Measurements from ENCODE around the gene SALL4.

Gene SALL4

DNA sequence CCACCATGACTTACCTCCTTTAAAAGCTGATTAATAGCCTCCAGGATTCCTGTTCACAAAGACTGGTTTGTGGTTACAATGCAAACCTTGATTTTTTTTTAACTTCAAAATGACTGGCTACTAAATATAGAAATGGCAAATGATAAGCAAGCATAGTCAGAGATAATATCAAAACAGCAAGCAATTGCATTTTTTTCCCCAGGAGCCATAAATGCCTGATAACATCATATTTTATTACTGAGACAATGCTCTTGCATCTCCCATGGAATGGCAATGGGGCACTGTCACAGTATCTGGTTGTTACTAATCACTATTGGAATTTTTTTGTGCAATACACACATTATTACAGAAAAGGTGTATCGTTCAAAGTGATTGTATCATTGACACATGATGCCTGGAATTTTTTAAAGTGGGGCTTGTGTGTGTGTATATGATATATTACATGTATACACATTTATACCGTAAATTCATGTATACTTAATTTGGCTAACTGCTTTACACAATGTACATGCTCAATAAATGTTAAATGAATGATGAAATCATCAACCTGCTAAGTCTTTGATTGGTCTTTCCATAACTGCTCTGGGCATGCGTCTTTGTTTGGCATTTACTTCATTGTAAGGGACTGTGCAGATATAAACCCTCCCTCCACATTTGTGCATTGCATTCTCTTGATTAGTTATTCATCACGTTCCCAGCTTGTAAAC lies 980 bp upstream of the SALL4 start:
- H3K36me3 ChIP-seq (ENCODE audit: control insufficient read depth in 2 of 2, insufficient read depth in 2 of 2, low read length in 2 of 2) = no peaks in the 10 kb centered on the region
- H3K9me3 ChIP-seq (ENCODE audit: control insufficient read depth in 2 of 2, low read length in 2 of 2) = no peaks in the 10 kb centered on the region
- peaks cover 8 to 11% of the 10 kb centered on the region in 2 donors for H3K4me1 ChIP-seq (ENCODE audit: control insufficient read depth in 2 of 2, insufficient read depth in 2 of 2, low read length in 2 of 2)
- no peak overlapping the region for H3K27ac ChIP-seq (ENCODE audit: low read depth in 2 of 2, low read length in 2 of 2)
- peaks cover 19 to 33% of the 10 kb centered on the region in 2 donors for H3K27me3 ChIP-seq (ENCODE audit: control insufficient read depth in 2 of 2, insufficient read depth in 2 of 2, low read length in 2 of 2)
- H3K4me3 ChIP-seq (ENCODE audit: low read length in 2 of 2) = no peak overlapping the region
- H3K9ac ChIP-seq (ENCODE audit: low read depth in 1 of 2, low read length in 2 of 2) = no peak overlapping the region

- no peaks in the 10 kb centered on the region for H3K9me3 ChIP-seq (ENCODE audit: control insufficient read depth in 2 of 2, low read length in 2 of 2)
- H3K27ac ChIP-seq (ENCODE audit: low read depth in 2 of 2, low read length in 2 of 2) = no peak overlapping the region
- no peak overlapping the region for H3K9ac ChIP-seq (ENCODE audit: low read depth in 1 of 2, low read length in 2 of 2)
- H3K36me3 ChIP-seq (ENCODE audit: control insufficient read depth in 2 of 2, insufficient read depth in 2 of 2, low read length in 2 of 2) = no peaks in the 10 kb centered on the region
- H3K4me3 ChIP-seq (ENCODE audit: low read length in 2 of 2) = no peak overlapping the region
- H3K27me3 ChIP-seq (ENCODE audit: control insufficient read depth in 2 of 2, insufficient read depth in 2 of 2, low read length in 2 of 2) = peaks cover 19 to 33% of the 10 kb centered on the region in 2 donors
- H3K4me1 ChIP-seq (ENCODE audit: control insufficient read depth in 2 of 2, insufficient read depth in 2 of 2, low read length in 2 of 2) = peaks cover 8 to 11% of the 10 kb centered on the region in 2 donors
These were observed 548 bp downstream of the SALL4 start for GRCh38 chr20:51801823-51802123.

DNA sequence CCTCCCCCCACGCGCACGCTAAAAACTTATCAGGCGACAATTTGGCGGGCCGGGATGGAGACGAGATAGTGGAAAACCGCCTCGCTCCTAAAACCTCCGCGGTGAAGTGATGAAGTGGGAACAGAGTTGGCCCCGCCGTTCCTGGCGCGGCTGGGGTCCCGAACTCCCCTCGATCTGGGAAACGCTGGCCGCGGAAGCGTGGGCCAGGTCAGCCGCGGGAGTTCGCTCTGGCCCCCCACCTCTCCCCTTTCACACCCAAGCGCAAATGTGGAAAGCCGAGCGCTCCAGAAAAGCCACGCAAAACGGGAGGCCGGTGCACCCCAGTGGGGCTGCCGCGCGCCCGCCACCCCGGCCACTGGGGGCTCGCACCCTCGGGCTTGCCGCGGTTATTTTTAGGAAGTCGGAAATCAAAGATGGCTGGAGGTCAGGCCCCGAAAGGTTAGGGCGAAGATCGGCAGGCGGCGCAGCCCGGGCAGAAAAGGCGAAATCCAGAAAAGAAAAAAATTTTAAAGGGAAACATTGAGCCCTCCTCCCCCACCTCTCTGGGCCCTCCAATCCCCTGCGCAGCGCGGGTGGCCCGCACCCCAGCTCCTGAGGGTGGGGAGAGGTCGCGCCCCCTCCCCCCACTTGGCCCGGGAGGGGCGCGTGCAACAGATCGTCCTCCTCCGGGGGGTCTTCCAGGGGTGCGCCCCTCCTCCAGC lies 1.0 kb downstream of the SALL4 start:
- Histone ChIP-seq H3K36me3 (ENCODE audit: control insufficient read depth in 2 of 2, insufficient read depth in 2 of 2, low read length in 2 of 2) (no peaks in the 10 kb centered on the region), H3K9ac (ENCODE audit: low read depth in 1 of 2, low read length in 2 of 2) (peak overlapping the region in 1 of 2 donors; percentile 33), H3K9me3 (ENCODE audit: control insufficient read depth in 2 of 2, low read length in 2 of 2) (no peaks in the 10 kb centered on the region), H3K27ac (ENCODE audit: low read depth in 2 of 2, low read length in 2 of 2) (no peak overlapping the region), H3K27me3 (ENCODE audit: control insufficient read depth in 2 of 2, insufficient read depth in 2 of 2, low read length in 2 of 2) (peaks cover 19 to 33% of the 10 kb centered on the region in 2 donors), H3K4me3 (ENCODE audit: low read length in 2 of 2) (peak overlapping the region; percentile 48 to 53), H3K4me1 (ENCODE audit: control insufficient read depth in 2 of 2, insufficient read depth in 2 of 2, low read length in 2 of 2) (peaks cover 8 to 11% of the 10 kb centered on the region in 2 donors)

DNA sequence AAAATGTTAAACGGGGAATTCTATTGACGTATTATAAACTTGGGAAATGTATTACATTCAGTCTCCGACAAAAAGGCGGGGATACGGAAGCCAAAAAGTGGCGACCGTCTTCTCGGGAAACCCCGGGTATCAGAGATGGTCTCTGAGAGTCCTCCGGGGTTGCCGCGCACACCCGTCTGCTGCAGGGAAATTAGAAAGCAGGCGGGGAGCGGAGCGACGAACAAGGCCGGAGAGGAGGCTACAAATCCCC lies 1.5 kb downstream of the SALL4 start:
- no peaks in the 10 kb centered on the region for H3K9me3 ChIP-seq (ENCODE audit: control insufficient read depth in 2 of 2, low read length in 2 of 2)
- peak overlapping the region in 1 of 2 donors; percentile 33 for H3K9ac ChIP-seq (ENCODE audit: low read depth in 1 of 2, low read length in 2 of 2)
- H3K4me3 ChIP-seq (ENCODE audit: low read length in 2 of 2) = peak overlapping the region; percentile 48 to 53
- no peaks in the 10 kb centered on the region for H3K36me3 ChIP-seq (ENCODE audit: control insufficient read depth in 2 of 2, insufficient read depth in 2 of 2, low read length in 2 of 2)
- no peak overlapping the region for H3K27ac ChIP-seq (ENCODE audit: low read depth in 2 of 2, low read length in 2 of 2)
- peaks cover 8 to 11% of the 10 kb centered on the region in 2 donors for H3K4me1 ChIP-seq (ENCODE audit: control insufficient read depth in 2 of 2, insufficient read depth in 2 of 2, low read length in 2 of 2)
- H3K27me3 ChIP-seq (ENCODE audit: control insufficient read depth in 2 of 2, insufficient read depth in 2 of 2, low read length in 2 of 2) = peaks cover 19 to 33% of the 10 kb centered on the region in 2 donors

DNA sequence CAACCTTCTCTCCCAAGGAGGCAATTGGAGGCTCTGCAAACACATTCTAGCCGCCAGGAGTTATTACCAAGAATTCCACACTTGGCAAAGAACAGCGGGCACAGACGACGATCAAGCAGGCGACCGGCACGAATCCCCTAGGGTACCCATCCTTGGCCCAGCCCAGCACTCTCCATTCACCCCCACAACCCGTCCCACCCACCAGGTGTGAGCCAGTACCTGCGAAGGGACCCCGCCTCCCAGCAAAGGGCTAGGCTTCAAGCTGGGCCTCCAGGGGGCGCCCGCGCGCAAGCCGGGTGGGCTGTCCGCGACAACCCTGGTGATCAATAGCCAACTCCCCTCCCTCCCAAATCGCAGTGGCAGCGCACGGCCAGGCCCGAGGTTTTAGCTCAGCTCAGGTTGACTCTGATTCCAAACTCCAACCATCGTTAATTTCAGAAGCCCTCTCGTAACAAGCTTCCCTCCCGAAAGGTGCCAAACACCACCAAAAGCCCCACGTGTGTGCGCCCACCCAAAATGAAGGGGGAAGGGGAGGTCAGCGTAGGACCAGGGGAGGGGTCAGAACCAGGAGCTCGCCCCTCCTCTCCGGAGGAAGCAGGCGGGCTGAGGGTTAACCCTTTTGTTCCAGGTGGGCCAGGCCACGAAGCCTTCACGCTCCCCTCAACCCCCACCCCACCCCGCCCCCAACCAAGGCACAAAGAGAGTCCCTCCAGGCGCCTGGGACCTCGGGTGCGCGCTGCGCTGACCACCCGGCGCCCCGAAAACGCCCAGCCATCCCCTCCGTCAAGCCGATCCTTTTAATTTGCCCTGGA lies 2.1 kb downstream of the SALL4 start:
- H3K4me1 ChIP-seq (ENCODE audit: control insufficient read depth in 2 of 2, insufficient read depth in 2 of 2, low read length in 2 of 2) = peaks cover 8 to 11% of the 10 kb centered on the region in 2 donors
- no peak overlapping the region for H3K9ac ChIP-seq (ENCODE audit: low read depth in 1 of 2, low read length in 2 of 2)
- peak overlapping the region; percentile 48 to 72 for H3K4me3 ChIP-seq (ENCODE audit: low read length in 2 of 2)
- no peak overlapping the region for H3K27ac ChIP-seq (ENCODE audit: low read depth in 2 of 2, low read length in 2 of 2)
- H3K9me3 ChIP-seq (ENCODE audit: control insufficient read depth in 2 of 2, low read length in 2 of 2) = no peaks in the 10 kb centered on the region
- H3K36me3 ChIP-seq (ENCODE audit: control insufficient read depth in 2 of 2, insufficient read depth in 2 of 2, low read length in 2 of 2) = no peaks in the 10 kb centered on the region
- peaks cover 19 to 33% of the 10 kb centered on the region in 2 donors for H3K27me3 ChIP-seq (ENCODE audit: control insufficient read depth in 2 of 2, insufficient read depth in 2 of 2, low read length in 2 of 2)

GRCh38 chr20:51799401-51799860 lies 2.9 kb downstream of the SALL4 start:
- H3K27me3 ChIP-seq (ENCODE audit: control insufficient read depth in 2 of 2, insufficient read depth in 2 of 2, low read length in 2 of 2) = peaks cover 19 to 33% of the 10 kb centered on the region in 2 donors
- H3K36me3 ChIP-seq (ENCODE audit: control insufficient read depth in 2 of 2, insufficient read depth in 2 of 2, low read length in 2 of 2) = no peaks in the 10 kb centered on the region
- H3K27ac ChIP-seq (ENCODE audit: low read depth in 2 of 2, low read length in 2 of 2) = no peak overlapping the region
- H3K4me1 ChIP-seq (ENCODE audit: control insufficient read depth in 2 of 2, insufficient read depth in 2 of 2, low read length in 2 of 2) = peaks cover 8 to 11% of the 10 kb centered on the region in 2 donors
- H3K9ac ChIP-seq (ENCODE audit: low read depth in 1 of 2, low read length in 2 of 2) = no peak overlapping the region
- H3K9me3 ChIP-seq (ENCODE audit: control insufficient read depth in 2 of 2, low read length in 2 of 2) = no peaks in the 10 kb centered on the region
- H3K4me3 ChIP-seq (ENCODE audit: low read length in 2 of 2) = no peak overlapping the region

DNA sequence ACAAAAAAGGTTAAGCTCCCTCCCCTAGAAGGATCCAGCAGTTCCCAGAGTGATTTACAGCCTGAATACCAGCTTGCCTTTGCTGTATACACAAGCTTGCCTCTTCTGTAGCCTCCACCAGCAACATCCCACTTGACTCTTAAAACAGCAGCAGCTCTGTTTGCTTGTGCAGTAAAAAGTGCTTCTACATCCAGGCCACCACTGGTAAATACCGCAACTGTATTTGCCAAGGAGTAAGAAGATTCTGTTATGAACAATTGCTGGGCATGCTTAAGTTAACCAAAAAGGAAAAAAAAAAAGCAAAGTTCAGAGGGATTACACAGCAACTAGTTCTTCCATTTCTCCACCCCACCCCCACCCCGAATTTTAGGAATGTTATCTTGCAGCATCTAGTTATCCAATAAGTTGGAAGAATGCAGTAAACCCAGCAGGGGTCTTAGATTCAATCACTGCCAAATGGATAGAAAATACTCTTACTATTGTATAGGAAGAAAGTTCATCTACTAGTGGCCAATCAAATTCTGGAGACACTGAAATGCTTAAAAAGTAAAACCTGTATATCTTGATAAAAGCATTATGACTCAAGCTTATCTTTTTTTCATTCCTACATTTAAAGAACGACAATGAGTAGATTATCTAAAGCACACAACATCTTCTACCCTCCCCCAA lies 4.8 kb downstream of the SALL4 start:
- Histone ChIP-seq H3K4me3 (ENCODE audit: low read length in 2 of 2) (no peak overlapping the region), H3K9me3 (ENCODE audit: control insufficient read depth in 2 of 2, low read length in 2 of 2) (no peaks in the 10 kb centered on the region), H3K36me3 (ENCODE audit: control insufficient read depth in 2 of 2, insufficient read depth in 2 of 2, low read length in 2 of 2) (no peaks in the 10 kb centered on the region), H3K27me3 (ENCODE audit: control insufficient read depth in 2 of 2, insufficient read depth in 2 of 2, low read length in 2 of 2) (peaks cover 19 to 27% of the 10 kb centered on the region in 2 donors), H3K9ac (ENCODE audit: low read depth in 1 of 2, low read length in 2 of 2) (no peak overlapping the region), H3K27ac (ENCODE audit: low read depth in 2 of 2, low read length in 2 of 2) (no peak overlapping the region), H3K4me1 (ENCODE audit: control insufficient read depth in 2 of 2, insufficient read depth in 2 of 2, low read length in 2 of 2) (peaks cover 8 to 11% of the 10 kb centered on the region in 2 donors)

DNA sequence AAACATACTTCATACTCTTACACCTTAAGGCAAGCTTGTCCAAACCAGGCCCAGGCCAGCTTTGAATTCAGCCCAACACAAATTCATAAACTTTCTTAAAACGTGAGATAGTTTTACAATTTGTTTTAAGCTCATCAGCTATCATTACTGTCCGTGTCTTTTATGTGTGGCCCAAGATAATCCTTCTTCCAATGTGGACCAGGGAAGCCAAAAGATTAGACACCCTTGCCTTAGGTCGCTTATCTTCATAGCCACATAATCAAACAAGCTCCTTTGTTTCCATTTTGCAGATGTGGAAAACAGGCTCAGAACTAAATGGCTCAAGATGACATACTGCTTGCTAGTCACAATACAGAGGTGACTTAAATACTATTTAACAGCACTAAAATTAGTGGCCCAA lies 6.0 kb downstream of the SALL4 start:
- H3K4me1 ChIP-seq (ENCODE audit: control insufficient read depth in 2 of 2, insufficient read depth in 2 of 2, low read length in 2 of 2) = peaks cover 8 to 11% of the 10 kb centered on the region in 2 donors
- H3K36me3 ChIP-seq (ENCODE audit: control insufficient read depth in 2 of 2, insufficient read depth in 2 of 2, low read length in 2 of 2) = no peaks in the 10 kb centered on the region
- H3K4me3 ChIP-seq (ENCODE audit: low read length in 2 of 2) = no peak overlapping the region
- H3K27me3 ChIP-seq (ENCODE audit: control insufficient read depth in 2 of 2, insufficient read depth in 2 of 2, low read length in 2 of 2) = peaks cover 15 to 24% of the 10 kb centered on the region in 2 donors
- H3K9me3 ChIP-seq (ENCODE audit: control insufficient read depth in 2 of 2, low read length in 2 of 2) = no peaks in the 10 kb centered on the region
- no peak overlapping the region for H3K9ac ChIP-seq (ENCODE audit: low read depth in 1 of 2, low read length in 2 of 2)
- H3K27ac ChIP-seq (ENCODE audit: low read depth in 2 of 2, low read length in 2 of 2) = no peak overlapping the region

GRCh38 chr20:51792960-51793359 lies 9.4 kb downstream of the SALL4 start:
- Histone ChIP-seq H3K9ac (ENCODE audit: low read depth in 1 of 2, low read length in 2 of 2) (no peak overlapping the region), H3K27ac (ENCODE audit: low read depth in 2 of 2, low read length in 2 of 2) (no peak overlapping the region), H3K9me3 (ENCODE audit: control insufficient read depth in 2 of 2, low read length in 2 of 2) (no peaks in the 10 kb centered on the region), H3K4me1 (ENCODE audit: control insufficient read depth in 2 of 2, insufficient read depth in 2 of 2, low read length in 2 of 2) (no peaks in the 10 kb centered on the region), H3K36me3 (ENCODE audit: control insufficient read depth in 2 of 2, insufficient read depth in 2 of 2, low read length in 2 of 2) (no peaks in the 10 kb centered on the region), H3K27me3 (ENCODE audit: control insufficient read depth in 2 of 2, insufficient read depth in 2 of 2, low read length in 2 of 2) (no peaks in the 10 kb centered on the region), H3K4me3 (ENCODE audit: low read length in 2 of 2) (no peak overlapping the region)

- H3K27ac ChIP-seq (ENCODE audit: low read depth in 2 of 2, low read length in 2 of 2) = no peak overlapping the region
These were observed 10.7 kb downstream of the SALL4 start for GRCh38 chr20:51791626-51792025.

More at GRCh38 chr20:51791626-51792025, 10.7 kb downstream of the SALL4 start:
- Histone ChIP-seq H3K27me3 (ENCODE audit: control insufficient read depth in 2 of 2, insufficient read depth in 2 of 2, low read length in 2 of 2) (no peaks in the 10 kb centered on the region), H3K9me3 (ENCODE audit: control insufficient read depth in 2 of 2, low read length in 2 of 2) (no peaks in the 10 kb centered on the region), H3K4me1 (ENCODE audit: control insufficient read depth in 2 of 2, insufficient read depth in 2 of 2, low read length in 2 of 2) (no peaks in the 10 kb centered on the region), H3K4me3 (ENCODE audit: low read length in 2 of 2) (no peak overlapping the region), H3K36me3 (ENCODE audit: control insufficient read depth in 2 of 2, insufficient read depth in 2 of 2, low read length in 2 of 2) (no peaks in the 10 kb centered on the region), H3K9ac (ENCODE audit: low read depth in 1 of 2, low read length in 2 of 2) (no peak overlapping the region)
